H54 (cell line): ENCODE data around the gene GOLGA8H.
"Not testable (repeated sequence)": the region's sequence is repeated elsewhere in the genome, so short reads cannot be mapped to it uniquely, and the experiment has no call there.

ENCODE experiments used
- DNase-seq: peaks from one replicate; pipeline ENCODE4 v3.0.0; 2011; ENCODE audit warnings: low spot score, mixed read lengths; ENCODE audit not compliant: insufficient read length
- FAIRE-seq: peaks from 3 replicates; lab custom pipeline; 2011; peaks lifted over from hg19 to GRCh38; lab: Jason Lieb, UNC
- POLR2A ChIP-seq: IDR thresholded peaks from 2 replicates; pipeline ENCODE4 v1.6.1; 2011; ENCODE audit warnings: low read depth, mild to moderate bottlenecking, low read length

The GOLGA8H gene

DNA sequence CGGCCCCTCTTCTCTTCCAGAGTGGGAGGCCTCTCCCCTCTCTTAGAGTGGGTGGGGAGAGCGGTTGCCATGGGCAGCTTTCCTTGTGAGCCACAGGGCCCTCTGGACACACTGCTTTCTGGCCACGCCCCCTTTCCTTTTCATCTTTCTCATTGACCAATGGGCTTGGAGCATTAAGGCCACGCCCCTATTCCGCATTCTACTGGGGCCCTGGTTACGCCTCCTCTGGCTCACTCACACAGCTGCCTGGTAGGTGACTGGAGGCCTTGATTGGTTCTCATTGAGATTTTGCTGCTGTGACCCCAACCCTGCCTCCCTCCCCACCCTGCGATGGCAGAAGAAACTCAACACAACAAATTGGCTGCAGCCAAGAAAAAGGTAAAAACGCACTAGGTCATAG is at the start of gene GOLGA8H:
Gene GOLGA8H, plus strand, starts transcription at position 233 of the 400 bp plus-strand sequence. Its CDS starts 98 bp downstream, at position 331.
- DNase-seq, FAIRE-seq: not testable (repeated sequence)

GRCh38 chr15:30566949-30567348 is 36.9 kb upstream of the GOLGA8H start:
- DNase-seq: not testable (repeated sequence)

DNA sequence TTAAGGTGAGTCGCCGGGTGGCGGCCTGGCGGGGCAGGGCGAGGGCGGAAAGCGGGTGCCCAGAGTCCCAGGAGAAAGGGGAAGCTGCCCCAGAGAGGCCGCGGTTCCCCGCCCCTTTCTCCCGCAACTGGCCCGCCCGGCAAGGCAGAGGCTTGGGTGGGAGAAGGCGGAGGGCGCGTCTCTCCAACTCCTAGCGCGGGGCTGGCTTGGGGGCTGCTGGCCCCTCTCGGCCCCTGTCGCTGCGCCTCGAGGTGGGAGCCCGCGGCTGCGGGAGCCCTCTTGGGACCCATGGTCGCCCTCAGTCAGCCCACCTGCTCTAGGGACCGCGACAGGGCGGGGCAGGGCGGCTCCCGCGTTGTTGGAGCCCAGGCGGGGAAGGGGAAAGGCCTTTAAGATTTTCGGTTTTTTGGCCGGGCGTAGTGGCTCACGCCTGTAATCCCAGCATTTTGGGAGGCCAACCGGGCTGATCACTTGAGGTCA is 30.8 kb upstream of the GOLGA8H start:
- DNase-seq, FAIRE-seq: not testable (repeated sequence)

More at GRCh38 chr15:30566949-30567348, 36.9 kb upstream of the GOLGA8H start:
- not testable (repeated sequence) for FAIRE-seq

DNA sequence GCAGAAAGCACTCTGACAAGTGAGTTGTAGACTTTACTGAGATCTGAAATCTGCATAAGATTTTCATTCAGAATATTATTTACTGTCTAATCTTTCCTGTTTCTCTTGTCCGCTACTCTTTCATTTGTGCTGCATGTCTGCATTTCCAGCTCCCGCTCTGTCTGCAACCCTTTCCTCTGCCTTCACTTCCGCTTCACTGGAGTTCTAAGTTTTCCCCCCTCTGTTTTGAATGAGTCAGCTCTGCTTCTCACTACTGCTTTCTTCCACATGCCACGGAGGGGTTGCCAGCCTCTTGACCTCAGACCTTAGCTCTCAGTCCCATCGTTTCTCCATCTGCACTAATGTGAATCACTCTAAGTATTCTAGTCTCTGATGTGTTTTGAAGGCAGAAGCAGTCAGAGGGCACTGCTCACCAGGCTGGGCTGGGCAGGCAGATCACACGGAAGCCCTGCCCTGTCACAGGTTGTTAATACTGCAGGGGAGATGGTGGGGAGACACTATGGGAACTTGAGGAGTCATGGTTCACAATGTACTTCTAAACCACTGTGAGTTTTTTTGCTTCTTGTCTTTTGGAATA is 24.3 kb upstream of the GOLGA8H start:
- not testable (repeated sequence) for DNase-seq, FAIRE-seq

DNA sequence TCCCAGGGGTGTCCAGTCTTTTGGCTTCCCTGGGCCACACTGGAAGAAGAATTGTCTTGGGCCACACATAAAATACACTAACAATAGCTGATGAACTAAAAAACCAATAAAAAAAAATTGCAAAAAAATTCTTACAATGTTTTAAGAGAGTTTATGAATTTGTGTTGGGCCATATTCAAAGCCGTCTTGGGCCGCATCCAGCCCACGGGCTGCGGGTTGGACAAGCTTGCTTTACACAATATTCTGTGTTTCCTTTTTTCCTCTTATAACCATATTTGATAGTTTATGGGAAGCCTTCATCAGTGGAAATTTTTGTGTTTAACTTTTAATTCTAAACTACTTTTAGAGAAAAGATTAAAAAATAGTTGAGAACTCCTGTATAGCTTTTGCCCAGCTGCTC is 23.1 kb upstream of the GOLGA8H start:
- not testable (repeated sequence) for DNase-seq, FAIRE-seq

GRCh38 chr15:30598953-30599352 is 4.9 kb upstream of the GOLGA8H start:
- FAIRE-seq: not testable (repeated sequence)

DNA sequence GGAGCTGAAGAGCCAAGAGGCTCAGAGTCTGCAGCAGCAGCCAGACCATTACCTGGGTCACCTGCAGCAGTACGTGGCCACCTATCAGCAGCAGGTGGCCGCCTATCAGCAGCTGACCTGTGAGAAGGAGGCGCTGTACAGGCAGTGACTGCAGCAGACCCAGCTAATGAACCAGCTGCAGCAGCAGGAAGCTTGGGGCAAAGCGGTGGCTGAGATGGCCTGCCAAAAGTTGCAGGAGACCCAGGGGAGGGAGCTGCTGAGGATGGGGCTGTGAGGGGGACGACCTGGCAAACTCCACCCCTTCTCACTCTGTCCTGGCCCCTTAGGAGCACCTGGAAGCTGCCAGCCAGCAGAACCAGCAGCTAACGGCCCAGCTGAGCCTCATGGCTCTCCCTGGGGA is 8.4 kb downstream of the GOLGA8H start:
- not testable (repeated sequence) for FAIRE-seq, DNase-seq

More at GRCh38 chr15:30598953-30599352, 4.9 kb upstream of the GOLGA8H start:
- DNase-seq: not testable (repeated sequence)

- peak; percentile 91 for FAIRE-seq
- DNase-seq: not testable (repeated sequence)
Observed at GRCh38 chr15:30621342-30621741, 17.5 kb downstream of the GOLGA8H start.

DNA sequence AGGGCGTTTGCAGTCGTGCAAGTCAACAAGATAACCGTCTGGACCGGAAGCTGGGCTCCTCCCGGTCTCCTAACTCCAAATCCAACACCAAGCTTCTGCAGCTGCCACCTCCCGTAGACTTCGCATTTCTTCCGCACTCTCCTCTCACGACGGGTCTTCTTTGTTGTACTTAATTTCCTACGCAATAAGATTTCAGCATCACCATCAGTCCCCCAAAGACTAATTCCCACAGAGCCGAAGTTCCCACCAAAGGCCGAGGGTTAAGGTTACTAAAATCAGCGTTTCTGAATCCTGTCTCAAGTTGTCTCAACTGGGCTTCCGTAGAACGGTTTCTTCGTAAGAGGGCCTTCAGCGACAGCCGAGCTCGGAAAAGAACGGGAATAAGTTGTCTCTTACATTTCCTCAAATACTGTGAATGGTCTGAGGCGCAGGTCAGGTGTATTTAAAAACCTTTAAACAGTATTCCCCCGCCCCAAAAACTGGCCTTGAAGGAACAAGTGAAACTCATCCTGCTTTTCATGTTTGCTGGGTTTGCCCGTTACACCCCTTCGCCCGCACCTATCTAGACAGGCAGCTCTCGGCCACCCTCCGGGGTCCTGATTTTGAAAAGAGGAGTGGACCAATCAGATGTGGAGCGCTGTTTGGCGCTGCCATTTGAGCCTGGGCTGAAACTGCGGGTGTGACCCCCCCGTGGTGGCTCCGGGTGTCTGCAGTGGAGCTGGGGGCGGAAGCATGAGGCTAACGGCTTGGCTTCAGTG is 21.8 kb downstream of the GOLGA8H start, which contains the start of gene ARHGAP11B:
Gene ARHGAP11B, plus strand, starts transcription at position 693 of the 758 bp plus-strand sequence.
- DNase-seq (peak; percentile 40), FAIRE-seq (peak; percentile 95)
- 0 out of 2 replicates have a peak, but pooled peaks have one; percentile 10 for TF ChIP-seq POLR2A

DNA sequence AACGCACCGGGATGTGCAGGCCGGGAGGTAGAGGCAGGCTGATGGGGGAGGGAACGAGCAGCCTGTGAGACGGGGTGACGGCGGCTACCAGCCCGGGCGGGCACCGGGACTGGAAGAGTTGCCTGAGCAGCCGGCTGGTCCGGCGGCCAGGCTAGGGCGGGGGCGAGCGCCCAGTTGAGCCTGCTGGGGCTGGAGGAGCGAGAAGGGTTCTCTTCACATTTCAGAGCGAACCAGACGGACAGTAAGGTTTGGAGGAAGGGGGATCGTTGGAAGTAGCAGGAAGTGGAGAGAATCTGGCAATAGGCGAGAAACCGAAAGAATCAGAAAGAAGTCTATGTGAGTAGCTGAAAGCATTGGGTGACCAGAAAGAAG is 22.4 kb downstream of the GOLGA8H start:
- not testable (repeated sequence) for FAIRE-seq, DNase-seq

DNA sequence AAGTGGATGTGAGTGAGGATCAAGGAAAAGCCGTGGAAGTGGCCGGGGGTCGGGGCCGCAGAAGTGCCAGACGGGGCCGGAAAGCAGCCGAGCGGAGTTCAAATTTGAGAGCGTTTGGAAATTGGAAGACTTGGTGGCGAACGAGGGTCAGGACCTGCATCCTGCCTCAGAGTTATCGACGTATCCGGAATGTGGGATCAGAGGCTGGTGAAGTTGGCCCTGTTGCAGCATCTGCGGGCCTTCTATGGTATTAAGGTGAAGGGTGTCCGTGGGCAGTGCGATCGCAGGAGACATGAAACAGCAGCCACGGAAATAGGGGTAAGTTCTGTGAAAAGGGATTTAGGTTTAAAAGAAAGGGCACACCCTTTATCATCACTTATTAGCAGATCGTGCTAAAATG is 22.8 kb downstream of the GOLGA8H start:
- not testable (repeated sequence) for FAIRE-seq, DNase-seq

GRCh38 chr15:30650012-30650929 is 46.4 kb downstream of the GOLGA8H start:
- FAIRE-seq: peak; percentile 76
- no peak for DNase-seq
- no peak for TF ChIP-seq POLR2A

DNA sequence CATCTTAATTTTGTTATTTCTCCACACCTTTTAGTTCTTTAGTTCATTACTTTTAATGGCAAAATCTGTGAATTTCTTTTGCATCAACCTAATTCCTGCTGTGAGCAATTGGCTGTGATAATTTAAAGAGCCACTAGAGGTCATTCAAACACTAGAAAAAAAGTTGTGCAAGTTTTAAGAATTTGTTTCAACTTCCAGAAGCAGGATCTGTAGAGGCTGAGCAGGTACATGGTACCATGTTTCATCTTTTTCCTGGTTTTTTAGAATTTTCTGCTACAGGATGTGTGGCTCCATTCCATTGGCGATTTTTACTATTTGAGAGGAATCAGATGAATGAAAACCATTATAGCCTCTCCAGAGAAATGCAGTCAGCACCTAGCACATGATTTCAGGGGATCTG is 57.3 kb downstream of the GOLGA8H start:
- not testable (repeated sequence) for DNase-seq
- peak; percentile 30 for FAIRE-seq
